B cell (primary cell): Measurements from ENCODE around the gene KCNS3. TPM values are rescaled to one million over a fixed set of nuclear protein-coding genes. Genes with fewer than 3 reads are reported as not detected.

ENCODE experiments used
- ATAC-seq: fragments of 200-7000 bp; cut with Tn5 transposase; one replicate; pipeline ENCODE4 v1.10.0; 2021; ENCODE audit warnings: low read depth, mild to moderate bottlenecking, moderate number of reproducible peaks, moderate library complexity
- CTCF ChIA-PET: fragments of 350-600 bp; sonication (Branson Sonifier 250); formaldehyde crosslinking; loops from one replicate; lab custom pipeline; 2021; ENCODE audit warnings: antibody characterized with exemption, inconsistent platforms; lab: Charles Lee
- POLR2A ChIA-PET: fragments of 350-600 bp; sonication (Branson Sonifier 250); formaldehyde crosslinking; loops from one replicate; lab custom pipeline; 2021; ENCODE audit warnings: antibody characterized with exemption; lab: Charles Lee
- DNase-seq: peaks from one replicate; pipeline ENCODE4 v3.0.0; 2013
- H2AFZ ChIP-seq: 2 replicates; pipeline ENCODE4 v1.6.1; 2012; ENCODE audit warnings: mild to moderate bottlenecking, low read depth, low read length; ENCODE audit not compliant: insufficient read depth, poor library complexity, severe bottlenecking
- H3K27ac ChIP-seq, 2 donors: 1 replicate in 1 of 2; 2 replicates in 1 of 2; pipeline ENCODE4 v1.5.1; 2012 to 2013; ENCODE audit warnings: low read length in 2 of 2, mild to moderate bottlenecking in 2 of 2, moderate library complexity in 1 of 2
- H3K27me3 ChIP-seq, 4 experiments: fragments of 200-600 bp in 1 of 4; sonication (generic) in 1 of 4; replicated peaks in 1 of 4; 1 replicate in 2 of 4; 2 replicates in 2 of 4; pipeline versions ENCODE4 v1.6.1 to v1.7.0; 2013 to 2016; ENCODE audit warnings: low read length in 3 of 4, mild to moderate bottlenecking in 2 of 4, mixed read lengths in 1 of 4, moderate library complexity in 1 of 4; ENCODE audit not compliant: insufficient read depth in 4 of 4, control insufficient read depth in 3 of 4; ENCODE audit errors: control extremely low read depth in 1 of 4
- H3K36me3 ChIP-seq, 2 experiments: replicated peaks in 1 of 2; 1 replicate in 1 of 2; 2 replicates in 1 of 2; pipeline versions ENCODE4 v1.6.1 to v1.7.1; 2013; ENCODE audit warnings: low read length in 1 of 2; ENCODE audit not compliant: insufficient read depth in 2 of 2, control insufficient read depth in 1 of 2; ENCODE audit errors: control extremely low read depth in 1 of 2, extremely low read depth in 1 of 2
- H3K4me1 ChIP-seq, 2 donors: fragments of 200-600 bp in 1 of 2; sonication (generic) in 1 of 2; 1 replicate in 1 of 2; 2 replicates in 1 of 2; pipeline versions ENCODE4 v1.5.1 to v1.6.1; 2013 to 2017; ENCODE audit warnings: low read length in 2 of 2; ENCODE audit not compliant: control insufficient read depth in 2 of 2, insufficient read depth in 2 of 2
- H3K4me2 ChIP-seq: replicated peaks from 2 replicates; pipeline ENCODE3; 2012; ENCODE audit warnings: mild to moderate bottlenecking, low read depth, low read length; ENCODE audit not compliant: poor library complexity, severe bottlenecking
- H3K4me3 ChIP-seq, 5 experiments: fragments of 200-600 bp in 1 of 5; sonication (generic) in 1 of 5; 1 replicate in 3 of 5; 2 replicates in 2 of 5; pipeline versions ENCODE4 v1.5.1 to v1.7.0; 2011 to 2016; ENCODE audit warnings: low read length in 4 of 5, mild to moderate bottlenecking in 4 of 5, low read depth in 2 of 5, control low read depth in 1 of 5, moderate library complexity in 1 of 5; ENCODE audit not compliant: insufficient read depth in 1 of 5; ENCODE audit errors: control extremely low read depth in 1 of 5, extremely low read depth in 1 of 5
- H3K79me2 ChIP-seq: fragments of 200-600 bp; sonication (generic); one replicate; pipeline ENCODE4 v1.6.0; 2016; ENCODE audit warnings: low read length; ENCODE audit not compliant: control insufficient read depth, insufficient read depth
- H3K9ac ChIP-seq: fragments of 200-600 bp; sonication (generic); 2 replicates; pipeline ENCODE4 v1.6.1; 2017; ENCODE audit warnings: mild to moderate bottlenecking, low read length, moderate library complexity
- H3K9me3 ChIP-seq, 3 donors: one replicate each; pipeline versions ENCODE4 v1.6.1 to v1.7.1; 2013; ENCODE audit warnings: low read length in 2 of 3; ENCODE audit not compliant: control insufficient read depth in 2 of 3, insufficient read depth in 1 of 3; ENCODE audit errors: control extremely low read depth in 1 of 3
- H4K20me1 ChIP-seq: 2 replicates; pipeline ENCODE4 v1.6.0; 2012; ENCODE audit warnings: mild to moderate bottlenecking, low read length; ENCODE audit not compliant: insufficient read depth, control insufficient read depth, poor library complexity, severe bottlenecking
- H3K27ac Mint-ChIP-seq: one replicate; pipeline ENCODE4 v1.8.0; 2021; ENCODE audit warnings: mixed read lengths
- H3K27me3 Mint-ChIP-seq: one replicate; pipeline ENCODE4 v1.8.0; 2021; ENCODE audit warnings: mixed read lengths
- H3K4me1 Mint-ChIP-seq: one replicate; pipeline ENCODE4 v1.8.0; 2021; ENCODE audit warnings: mixed read lengths
- H3K4me3 Mint-ChIP-seq: one replicate; pipeline ENCODE4 v1.8.0; 2021; ENCODE audit warnings: mixed read lengths
- H3K9me3 Mint-ChIP-seq: one replicate; pipeline ENCODE4 v1.8.0; 2022; ENCODE audit warnings: mixed read lengths; ENCODE audit not compliant: insufficient read depth
- CTCF ChIP-seq: fragments of 200-600 bp; IDR thresholded peaks from one replicate; pipeline ENCODE4 v1.8.0; 2022; ENCODE audit warnings: antibody characterized with exemption, mild to moderate bottlenecking
- EZH2 ChIP-seq: IDR thresholded peaks from 2 replicates; pipeline ENCODE4 v1.6.1; 2012; ENCODE audit warnings: borderline replicate concordance, low read depth, mild to moderate bottlenecking, moderate library complexity, low read length; ENCODE audit not compliant: insufficient read depth, poor library complexity, severe bottlenecking
- WGBS: methylation state at CpG from one replicate; pipeline ENCODE4 v1.1.5; 2013; ENCODE audit warnings: missing lambda C conversion rate; ENCODE audit not compliant: insufficient coverage; 5-methylcytosine and 5-hydroxymethylcytosine counted together
- intact Hi-C: fragments of 100-400 bp; cut with micrococcal nuclease; formaldehyde crosslinking; loops from one replicate; pipeline ENCODE4 v1.10.0; 2022
- polyA plus RNA-seq: library from polyadenylated mRNA; depleted of rRNA; stranded (reverse); fragments of >200 nt; gene quantifications from 2 replicates; pipeline ENCODE4 v1.2.3, GENCODE V29; 2012
- total RNA-seq, 2 donors: library from RNA; stranded (reverse); fragments of 120-200 nt in 1 of 2; gene quantifications; 1 replicate in 1 of 2; 2 replicates in 1 of 2; pipeline versions ENCODE4 v1.2.3 to v1.2.4, GENCODE V29; 2013 to 2022

The KCNS3 gene
- total and polyA plus RNA-seq, 2 donors (not counting 1 experiment from before 2014, with no cell fraction given), result 0.10 to 0.76 TPM

- Histone ChIP-seq H4K20me1 (no peaks in the 10 kb centered on the region), H3K9ac (no peak overlapping the region), H3K4me1 (no peaks in the 10 kb centered on the region), H3K27me3 (peaks cover 0 to 11% (median 4%) of the 10 kb centered on the region in 4 experiments), H3K4me2 (no peak overlapping the region), H3K27ac (no peak overlapping the region), H2AFZ (no peak overlapping the region), H3K36me3 (no peaks in the 10 kb centered on the region), H3K79me2 (no peaks in the 10 kb centered on the region), H3K9me3 (no peaks in the 10 kb centered on the region), H3K4me3 (no peak overlapping the region)
- CTCF ChIA-PET, result no interaction called here
- WGBS, result 100% methylated on average over 1 of the region's 2 CpGs
- POLR2A ChIA-PET, result no interaction called here
- Mint-ChIP-seq H3K4me3 (no peak overlapping the region), H3K27me3 (peaks cover 29% of the 10 kb centered on the region), H3K9me3 (no peaks in the 10 kb centered on the region), H3K27ac (no peak overlapping the region), H3K4me1 (no peaks in the 10 kb centered on the region)
- ATAC-seq, result no peak
- intact Hi-C loops, result no loop called here
- no peak for TF ChIP-seq EZH2
- no peak for TF ChIP-seq CTCF
- no peak for DNase-seq
Observed at GRCh38 chr2:17867133-17867532, 11.3 kb upstream of the KCNS3 start.

DNA sequence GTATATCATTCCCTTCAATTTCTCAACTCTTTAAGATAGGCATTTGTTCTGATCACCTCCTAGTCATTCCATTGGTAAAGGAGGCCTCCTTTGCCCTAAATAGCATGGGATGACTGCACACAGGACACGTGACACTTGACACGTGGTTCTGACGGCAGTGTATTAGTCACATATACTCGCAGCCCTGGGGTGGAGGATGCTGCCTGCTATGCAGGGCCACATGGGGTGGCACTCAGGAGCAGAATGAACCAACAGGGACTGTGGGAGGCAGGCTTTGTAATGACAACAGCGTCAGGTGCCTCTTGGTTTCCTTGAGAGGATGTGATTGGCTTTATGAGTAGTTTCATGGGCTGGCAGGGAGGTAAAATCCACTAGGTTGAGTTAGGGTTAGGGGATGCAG is 9.3 kb upstream of the KCNS3 start:
- Histone ChIP-seq H3K36me3 (no peaks in the 10 kb centered on the region), H3K79me2 (no peaks in the 10 kb centered on the region), H3K9ac (no peak overlapping the region), H3K9me3 (no peaks in the 10 kb centered on the region), H3K27me3 (peaks cover 0 to 21% (median 11%) of the 10 kb centered on the region in 4 experiments), H3K4me3 (no peak overlapping the region), H4K20me1 (no peaks in the 10 kb centered on the region), H2AFZ (no peak overlapping the region), H3K4me1 (no peaks in the 10 kb centered on the region), H3K4me2 (no peak overlapping the region), H3K27ac (no peak overlapping the region)
- Mint-ChIP-seq H3K4me1 (no peaks in the 10 kb centered on the region), H3K4me3 (no peak overlapping the region), H3K27me3 (peaks cover 34% of the 10 kb centered on the region), H3K9me3 (no peaks in the 10 kb centered on the region), H3K27ac (no peak overlapping the region)
- intact Hi-C loops, result no loop called here
- ATAC-seq, result no peak
- DNase-seq, result no peak
- ChIA-PET CTCF (no interaction called here), POLR2A (no interaction called here)
- 82% methylated on average over 5 of the region's 5 CpGs for whole genome bisulfite sequencing
- TF ChIP-seq CTCF, result no peak
- no peak for TF ChIP-seq EZH2
